CD8-positive, alpha-beta memory T cell (primary cell): Measurements from ENCODE around the gene LDLRAD2. TPM values are rescaled to one million over a fixed set of nuclear protein-coding genes. Genes with fewer than 3 reads are reported as not detected.

Source experiments
- CTCF ChIA-PET: fragments of 350-600 bp; sonication (Branson Sonifier 250); formaldehyde crosslinking; loops from one replicate; lab custom pipeline; 2021; ENCODE audit warnings: antibody characterized with exemption; lab: Charles Lee
- POLR2A ChIA-PET: fragments of 350-600 bp; sonication (Branson Sonifier 250); formaldehyde crosslinking; loops from one replicate; lab custom pipeline; 2021; ENCODE audit warnings: antibody characterized with exemption; lab: Charles Lee
- DNase-seq, 5 donors: peaks; one replicate each; pipeline versions ENCODE4 v3.0.0 to v3.0.0-alpha.2; 2020 to 2022; ENCODE audit warnings: mixed read lengths in 1 of 5
- H3K27ac ChIP-seq: one replicate; pipeline ENCODE4 v1.7.0; 2013; ENCODE audit warnings: low read depth, mild to moderate bottlenecking, low read length, moderate library complexity
- H3K27me3 ChIP-seq: 2 replicates; pipeline ENCODE4 v1.7.0; 2013; ENCODE audit warnings: low read length, mild to moderate bottlenecking; ENCODE audit not compliant: insufficient read depth, poor library complexity, severe bottlenecking
- H3K36me3 ChIP-seq: 2 replicates; pipeline ENCODE4 v1.7.0; 2013; ENCODE audit warnings: mild to moderate bottlenecking, low read length, moderate library complexity; ENCODE audit not compliant: insufficient read depth
- H3K4me1 ChIP-seq: 2 replicates; pipeline ENCODE4 v1.7.0; 2013; ENCODE audit warnings: mild to moderate bottlenecking, low read length, moderate library complexity; ENCODE audit not compliant: insufficient read depth
- H3K4me3 ChIP-seq: 2 replicates; pipeline ENCODE4 v1.7.0; 2013; ENCODE audit warnings: mild to moderate bottlenecking, low read length
- H3K9me3 ChIP-seq: 2 replicates; pipeline ENCODE4 v1.7.0; 2013; ENCODE audit warnings: mild to moderate bottlenecking, low read length
- H3K27ac Mint-ChIP-seq, 8 donors: one replicate each; pipeline ENCODE4 v1.8.0; 2020 to 2021; ENCODE audit warnings: mixed read lengths in 8 of 8, mild to moderate bottlenecking in 6 of 8, inconsistent platforms in 3 of 8, moderate library complexity in 3 of 8
- H3K27me3 Mint-ChIP-seq, 2 donors: one replicate each; pipeline ENCODE4 v1.8.0; 2020 to 2021; ENCODE audit warnings: mixed read lengths in 2 of 2, mild to moderate bottlenecking in 1 of 2, moderate library complexity in 1 of 2
- H3K36me3 Mint-ChIP-seq, 3 donors: one replicate each; pipeline ENCODE4 v1.8.0; 2020 to 2021; ENCODE audit warnings: mixed read lengths in 3 of 3, inconsistent platforms in 1 of 3, mild to moderate bottlenecking in 1 of 3
- H3K4me1 Mint-ChIP-seq, 3 donors: one replicate each; pipeline ENCODE4 v1.8.0; 2020 to 2021; ENCODE audit warnings: mixed read lengths in 3 of 3, inconsistent platforms in 1 of 3, mild to moderate bottlenecking in 1 of 3
- H3K4me3 Mint-ChIP-seq, 7 donors: one replicate each; pipeline ENCODE4 v1.8.0; 2020 to 2021; ENCODE audit warnings: mixed read lengths in 7 of 7, mild to moderate bottlenecking in 6 of 7, moderate library complexity in 4 of 7, inconsistent platforms in 2 of 7
- H3K9me3 Mint-ChIP-seq, 5 donors: one replicate each; pipeline ENCODE4 v1.8.0; 2020 to 2022; ENCODE audit warnings: mixed read lengths in 5 of 5, mild to moderate bottlenecking in 3 of 5, moderate library complexity in 2 of 5, inconsistent platforms in 1 of 5
- polyA plus RNA-seq: library from polyadenylated mRNA; unstranded; fragments of 300-500 nt; fragmentation: Illumina TruSeq; gene quantifications from one replicate; pipeline ENCODE4 v1.2.3, GENCODE V29; 2021
- total RNA-seq, 2 experiments: library from RNA; stranded (reverse); gene quantifications; one replicate each; pipeline ENCODE4 v1.2.3, GENCODE V29; 2021

LDLRAD2 gene
- total and polyA plus RNA-seq, 3 experiments from 2014 or later = not detected

DNA sequence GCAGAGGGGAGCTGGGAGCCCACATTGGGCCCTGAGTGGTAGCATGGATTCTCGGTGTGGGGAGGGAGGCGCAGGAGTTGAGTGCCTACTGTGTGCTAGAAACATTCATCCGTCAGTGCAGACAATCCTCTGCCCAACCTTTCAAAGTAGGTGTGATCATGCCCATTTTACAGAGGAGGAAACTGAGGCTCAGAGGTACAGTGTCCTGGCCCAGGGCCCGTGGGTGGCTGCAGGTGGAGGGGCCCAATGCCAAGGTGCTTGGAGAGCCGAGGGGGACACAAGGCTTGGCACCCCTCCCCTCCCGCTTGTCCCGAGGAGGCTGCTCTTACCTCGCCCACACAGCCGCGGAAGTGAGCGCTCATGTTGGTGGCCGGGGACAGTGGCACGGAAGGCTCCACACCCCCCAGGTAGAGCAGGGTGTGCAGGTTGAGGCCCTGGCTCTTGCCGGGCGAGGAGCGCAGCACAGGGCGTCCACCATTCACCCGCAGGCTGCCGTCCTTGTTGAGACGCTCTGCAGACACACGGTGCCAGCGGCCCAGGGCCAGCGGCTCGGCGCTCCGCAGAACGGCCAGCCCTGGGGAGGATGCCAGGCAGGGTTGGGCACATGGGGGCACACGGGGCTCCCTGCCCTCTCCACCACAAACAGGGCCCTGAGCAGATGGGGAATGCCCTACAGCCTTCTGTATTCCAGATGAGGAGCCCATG, 16.6 kb downstream of the LDLRAD2 start:
- no peaks in the 10 kb centered on the region for H3K4me1 Mint-ChIP-seq
- no peaks in the 10 kb centered on the region for H3K36me3 ChIP-seq
- no peak for DNase-seq
- no peak overlapping the region for H3K27ac Mint-ChIP-seq
- H3K4me3 ChIP-seq = no peak overlapping the region
- ChIA-PET CTCF (no interaction called here), POLR2A (no interaction called here)
- H3K27me3 ChIP-seq = no peaks in the 10 kb centered on the region
- peaks cover 0 to 4% (median 0%) of the 10 kb centered on the region in 3 donors for H3K36me3 Mint-ChIP-seq
- no peaks in the 10 kb centered on the region for H3K9me3 ChIP-seq
- no peaks in the 10 kb centered on the region for H3K4me1 ChIP-seq
- H3K27me3 Mint-ChIP-seq = peaks cover 6% of the 10 kb centered on the region in 2 donors
- H3K9me3 Mint-ChIP-seq = peaks cover under 1 to 5% (median 3%) of the 10 kb centered on the region in 5 donors
- no peak overlapping the region for H3K27ac ChIP-seq
- no peak overlapping the region for H3K4me3 Mint-ChIP-seq

DNA sequence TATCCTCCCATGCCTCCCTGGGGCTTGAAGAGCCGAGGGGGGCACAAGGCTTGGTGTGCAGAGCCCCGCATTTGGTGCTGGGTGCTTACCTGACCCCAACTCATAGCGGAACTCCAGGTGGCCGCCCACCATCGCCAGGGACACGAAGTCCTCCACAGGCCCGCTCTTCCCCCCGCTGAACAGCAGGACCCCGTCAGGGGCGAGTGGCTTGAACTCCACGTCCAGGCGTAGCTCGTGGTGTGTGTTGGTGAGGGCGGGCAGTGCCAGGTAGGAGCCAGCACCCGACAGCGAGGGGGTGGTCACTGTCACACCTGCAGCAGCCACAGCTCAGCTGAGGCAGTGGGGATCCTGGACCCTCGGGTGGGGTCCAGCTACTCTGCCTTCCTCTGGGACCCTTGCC, 17.2 kb downstream of the LDLRAD2 start:
- POLR2A ChIA-PET = no interaction called here
- Histone ChIP-seq H3K27me3 (no peaks in the 10 kb centered on the region), H3K9me3 (no peaks in the 10 kb centered on the region), H3K27ac (no peak overlapping the region), H3K36me3 (no peaks in the 10 kb centered on the region), H3K4me1 (no peaks in the 10 kb centered on the region), H3K4me3 (no peak overlapping the region)
- Mint-ChIP-seq H3K27me3 (peaks cover 6% of the 10 kb centered on the region in 2 donors), H3K4me3 (no peak overlapping the region), H3K36me3 (peaks cover 0 to 4% (median 2%) of the 10 kb centered on the region in 3 donors), H3K27ac (no peak overlapping the region), H3K9me3 (peaks cover 4 to 11% (median 7%) of the 10 kb centered on the region in 5 donors), H3K4me1 (no peaks in the 10 kb centered on the region)
- DNase-seq = peak in 1 of 5 donors; percentile 47
- CTCF ChIA-PET = no interaction called here

DNA sequence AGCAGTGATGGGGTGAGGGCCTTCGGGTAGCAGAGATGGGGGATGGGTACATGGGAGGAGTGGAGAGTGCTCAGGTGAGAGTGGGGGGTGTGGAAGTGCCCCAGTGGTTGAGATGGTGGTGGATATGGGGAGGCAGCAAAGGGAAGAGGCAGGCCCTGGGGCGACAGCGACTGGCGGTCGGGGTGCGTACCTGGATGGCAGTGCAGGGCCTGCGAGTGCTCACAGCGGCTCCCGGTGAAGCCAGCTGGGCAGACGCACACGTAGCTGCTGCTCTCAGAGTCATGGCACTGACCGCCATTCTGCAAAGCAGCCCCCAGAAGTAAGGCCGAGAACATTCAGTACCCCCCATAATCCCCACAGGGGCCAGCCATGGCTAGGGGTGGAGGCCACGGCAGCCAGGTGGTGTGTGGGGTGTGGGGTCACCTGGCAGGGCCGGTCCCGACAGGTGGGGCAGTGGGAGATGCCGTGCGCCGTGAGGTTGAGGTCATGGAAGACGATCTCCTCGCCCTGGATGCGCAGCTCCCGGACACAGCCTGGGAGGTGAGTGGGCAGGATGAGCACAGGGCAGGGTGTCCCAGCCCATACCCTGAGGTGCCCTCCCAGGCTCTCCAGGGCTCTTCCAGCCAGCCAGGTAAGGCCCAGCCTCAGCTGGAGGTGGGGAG, 18.9 kb downstream of the LDLRAD2 start:
- DNase-seq = peak in 1 of 5 donors; percentile 35
- Mint-ChIP-seq H3K27ac (no peak overlapping the region), H3K9me3 (peaks cover 4 to 16% (median 10%) of the 10 kb centered on the region in 5 donors), H3K27me3 (peaks cover 6% of the 10 kb centered on the region in 2 donors), H3K36me3 (peaks cover 3 to 9% (median 3%) of the 10 kb centered on the region in 3 donors), H3K4me1 (no peaks in the 10 kb centered on the region), H3K4me3 (no peak overlapping the region)
- Histone ChIP-seq H3K27me3 (no peaks in the 10 kb centered on the region), H3K4me1 (no peaks in the 10 kb centered on the region), H3K9me3 (no peaks in the 10 kb centered on the region), H3K36me3 (no peaks in the 10 kb centered on the region), H3K27ac (no peak overlapping the region), H3K4me3 (no peak overlapping the region)
- ChIA-PET POLR2A (no interaction called here), CTCF (no interaction called here)

DNA sequence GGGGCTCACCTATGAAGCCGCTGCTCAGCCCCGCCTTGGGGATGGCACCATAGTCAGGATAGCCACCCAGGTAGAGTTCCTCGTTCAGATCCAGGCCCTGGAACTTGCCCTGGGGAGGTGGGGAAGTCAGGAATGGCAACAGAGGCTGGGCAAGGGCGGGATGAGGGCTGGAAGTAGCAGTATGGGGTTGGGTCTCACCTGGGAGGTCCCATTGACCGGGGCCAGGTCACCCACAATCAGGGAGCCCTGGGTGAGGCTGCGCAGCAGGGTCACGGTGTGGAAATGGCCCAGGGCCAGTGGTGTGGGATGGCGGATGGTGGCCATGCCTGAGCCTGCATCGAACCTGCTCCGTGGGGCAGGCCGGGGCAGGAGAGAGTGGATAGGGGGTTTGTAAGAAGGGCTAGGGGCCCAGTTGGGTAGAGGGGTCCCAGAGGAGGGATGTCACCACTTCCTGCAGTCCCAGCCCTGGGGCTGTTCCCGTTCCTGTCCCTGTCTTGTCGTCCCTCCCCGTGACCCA, 19.4 kb downstream of the LDLRAD2 start:
- H3K9me3 Mint-ChIP-seq = peaks cover 4 to 16% (median 10%) of the 10 kb centered on the region in 5 donors
- H3K4me1 Mint-ChIP-seq = no peaks in the 10 kb centered on the region
- no peaks in the 10 kb centered on the region for H3K4me1 ChIP-seq
- H3K27ac Mint-ChIP-seq = no peak overlapping the region
- peaks cover 3 to 9% (median 3%) of the 10 kb centered on the region in 3 donors for H3K36me3 Mint-ChIP-seq
- POLR2A ChIA-PET = no interaction called here
- no peak for DNase-seq
- H3K36me3 ChIP-seq = no peaks in the 10 kb centered on the region
- CTCF ChIA-PET = no interaction called here
- no peak overlapping the region for H3K27ac ChIP-seq
- H3K27me3 Mint-ChIP-seq = peaks cover 6% of the 10 kb centered on the region in 2 donors
- no peak overlapping the region for H3K4me3 ChIP-seq
- no peak overlapping the region for H3K4me3 Mint-ChIP-seq
- H3K9me3 ChIP-seq = no peaks in the 10 kb centered on the region
- no peaks in the 10 kb centered on the region for H3K27me3 ChIP-seq

DNA sequence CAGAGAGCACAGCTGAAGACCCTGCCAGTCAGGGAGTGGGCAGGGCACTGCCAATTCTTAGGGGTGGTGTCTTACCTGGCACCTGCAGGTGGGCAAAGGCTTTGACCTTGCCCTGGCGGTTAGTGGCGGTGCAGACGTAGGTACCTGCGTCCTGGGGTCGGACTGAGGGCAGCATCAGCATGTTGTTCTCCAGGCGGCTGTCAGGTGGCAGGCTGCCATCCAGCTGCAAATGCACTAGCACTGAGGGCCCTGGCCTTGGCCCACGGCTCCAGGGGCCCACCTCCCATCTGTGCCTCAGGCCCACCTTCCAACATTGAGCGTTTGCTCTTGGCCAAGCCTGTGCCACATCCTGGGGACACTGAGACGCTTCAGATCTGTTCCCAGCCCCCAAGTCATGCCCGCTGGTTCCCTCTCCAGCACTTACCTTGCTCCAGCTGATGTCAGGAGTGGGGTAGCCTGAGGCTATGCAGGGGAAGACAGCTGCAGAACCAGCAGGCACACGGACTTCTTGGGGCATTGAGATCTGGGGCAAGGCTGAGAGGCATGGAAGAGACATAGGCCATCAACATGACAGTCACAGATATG, 21.4 kb downstream of the LDLRAD2 start:
- Mint-ChIP-seq H3K36me3 (peaks cover 3 to 9% (median 3%) of the 10 kb centered on the region in 3 donors), H3K4me1 (no peaks in the 10 kb centered on the region), H3K27me3 (peaks cover 0 to 4% of the 10 kb centered on the region in 2 donors), H3K27ac (no peak overlapping the region), H3K4me3 (no peak overlapping the region), H3K9me3 (peaks cover 4 to 16% (median 10%) of the 10 kb centered on the region in 5 donors)
- no peak overlapping the region for H3K27ac ChIP-seq
- ChIA-PET CTCF (no interaction called here), POLR2A (no interaction called here)
- no peaks in the 10 kb centered on the region for H3K9me3 ChIP-seq
- H3K27me3 ChIP-seq = no peaks in the 10 kb centered on the region
- no peaks in the 10 kb centered on the region for H3K36me3 ChIP-seq
- no peak overlapping the region for H3K4me3 ChIP-seq
- H3K4me1 ChIP-seq = no peaks in the 10 kb centered on the region
- peak in 1 of 5 donors; percentile 34 for DNase-seq

DNA sequence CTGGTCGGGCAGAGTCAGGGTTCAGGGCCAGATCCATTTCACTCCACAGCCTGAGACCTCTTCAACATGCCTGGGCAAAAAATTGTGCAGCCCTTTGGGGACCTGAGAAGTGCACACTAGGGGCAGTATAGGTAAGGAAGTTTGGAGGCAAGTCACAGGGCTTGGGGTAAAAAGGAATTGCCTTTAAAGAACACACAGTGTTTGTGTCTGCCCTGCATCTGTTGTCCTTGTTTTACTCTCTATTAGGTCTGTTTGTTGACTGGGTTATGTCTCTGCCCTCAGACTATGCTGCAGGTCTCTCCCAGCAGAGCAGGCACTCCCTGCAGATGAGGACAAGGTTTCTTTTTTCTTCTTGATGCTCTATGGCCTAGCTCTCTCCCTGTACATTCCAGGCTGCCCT, 22.0 kb downstream of the LDLRAD2 start:
- H3K27ac Mint-ChIP-seq = no peak overlapping the region
- H3K9me3 ChIP-seq = no peaks in the 10 kb centered on the region
- peaks cover 0 to 4% of the 10 kb centered on the region in 2 donors for H3K27me3 Mint-ChIP-seq
- no peak overlapping the region for H3K27ac ChIP-seq
- no peaks in the 10 kb centered on the region for H3K4me1 ChIP-seq
- H3K36me3 Mint-ChIP-seq = peaks cover 3 to 9% (median 3%) of the 10 kb centered on the region in 3 donors
- CTCF ChIA-PET = no interaction called here
- no peak overlapping the region for H3K4me3 ChIP-seq
- H3K4me3 Mint-ChIP-seq = no peak overlapping the region
- H3K9me3 Mint-ChIP-seq = peaks cover 4 to 16% (median 10%) of the 10 kb centered on the region in 5 donors
- no peaks in the 10 kb centered on the region for H3K4me1 Mint-ChIP-seq
- no peaks in the 10 kb centered on the region for H3K27me3 ChIP-seq
- DNase-seq = no peak
- no peaks in the 10 kb centered on the region for H3K36me3 ChIP-seq
- POLR2A ChIA-PET = no interaction called here

DNA sequence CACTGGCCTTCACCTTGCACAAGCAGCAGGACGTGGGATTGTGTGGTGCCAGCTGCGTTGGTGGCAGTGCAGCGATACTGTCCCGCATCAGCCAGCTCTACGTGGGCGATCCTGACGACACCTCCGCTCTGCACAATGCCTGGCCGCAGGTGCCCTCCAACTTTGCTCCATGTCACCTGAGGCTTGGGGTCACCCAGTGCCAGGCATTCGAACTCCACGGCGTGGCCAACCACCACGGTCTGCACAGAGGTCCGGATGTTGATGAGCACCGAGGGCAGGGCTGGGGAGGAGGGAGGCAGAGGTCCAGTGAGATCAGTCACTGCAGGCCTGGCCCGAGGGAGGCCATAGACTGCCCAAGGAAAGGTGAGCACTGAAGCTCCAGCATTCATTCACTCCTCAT, 22.6 kb downstream of the LDLRAD2 start:
- ChIA-PET POLR2A (no interaction called here), CTCF (no interaction called here)
- peaks cover 0 to 4% of the 10 kb centered on the region in 2 donors for H3K27me3 Mint-ChIP-seq
- H3K4me3 Mint-ChIP-seq = no peak overlapping the region
- Histone ChIP-seq H3K27me3 (no peaks in the 10 kb centered on the region), H3K36me3 (no peaks in the 10 kb centered on the region), H3K27ac (no peak overlapping the region), H3K4me1 (no peaks in the 10 kb centered on the region), H3K4me3 (no peak overlapping the region), H3K9me3 (no peaks in the 10 kb centered on the region)
- no peaks in the 10 kb centered on the region for H3K4me1 Mint-ChIP-seq
- H3K9me3 Mint-ChIP-seq = peaks cover 4 to 16% (median 10%) of the 10 kb centered on the region in 5 donors
- peaks cover 3 to 9% (median 3%) of the 10 kb centered on the region in 3 donors for H3K36me3 Mint-ChIP-seq
- no peak overlapping the region for H3K27ac Mint-ChIP-seq
- DNase-seq = no peak

DNA sequence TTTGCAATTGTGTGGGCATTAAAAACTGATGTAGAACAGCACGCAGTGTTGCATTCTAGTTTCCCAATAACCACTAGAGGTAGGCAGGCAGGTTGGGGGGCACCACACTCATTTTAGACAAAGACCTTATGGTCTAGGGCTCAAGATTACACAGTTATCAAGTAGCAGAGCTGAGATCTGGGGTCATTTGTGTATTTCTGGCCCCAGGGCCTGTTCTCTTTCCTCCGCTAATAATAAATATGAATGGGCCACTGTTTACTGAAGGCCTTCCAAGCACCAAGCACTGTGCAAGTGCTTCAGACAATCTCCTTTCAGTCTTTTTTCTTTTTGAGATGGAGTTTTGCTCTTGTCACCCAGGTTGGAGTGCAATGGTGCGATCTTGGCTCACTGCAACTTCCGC, 23.9 kb downstream of the LDLRAD2 start:
- Histone ChIP-seq H3K4me3 (no peak overlapping the region), H3K36me3 (no peaks in the 10 kb centered on the region), H3K27me3 (no peaks in the 10 kb centered on the region), H3K9me3 (no peaks in the 10 kb centered on the region), H3K27ac (no peak overlapping the region), H3K4me1 (no peaks in the 10 kb centered on the region)
- H3K27me3 Mint-ChIP-seq = peaks cover 0 to 2% of the 10 kb centered on the region in 2 donors
- CTCF ChIA-PET = no interaction called here
- peaks cover 4 to 16% (median 10%) of the 10 kb centered on the region in 5 donors for H3K9me3 Mint-ChIP-seq
- no peak overlapping the region for H3K4me3 Mint-ChIP-seq
- H3K36me3 Mint-ChIP-seq = peaks cover 3 to 9% (median 3%) of the 10 kb centered on the region in 3 donors
- H3K4me1 Mint-ChIP-seq = no peaks in the 10 kb centered on the region
- DNase-seq = no peak
- POLR2A ChIA-PET = no interaction called here
- H3K27ac Mint-ChIP-seq = no peak overlapping the region
